GM12892 (cell line): ENCODE data around the gene DOLPP1.

Experiments used
- DNase-seq: peaks from one replicate; pipeline ENCODE4 v3.0.0; 2011; ENCODE audit not compliant: insufficient read length
- FAIRE-seq: peaks from 2 replicates; lab custom pipeline; 2011; peaks lifted over from hg19 to GRCh38; lab: Jason Lieb, UNC
- POLR2A ChIP-seq: IDR thresholded peaks from 2 replicates; pipeline ENCODE4 v1.6.1; 2011; ENCODE audit warnings: low read depth, low read length, control low read depth
- POLR2AphosphoS5 ChIP-seq: IDR thresholded peaks from 2 replicates; pipeline ENCODE4 v1.6.1; 2011; ENCODE audit warnings: low read depth, low read length, control low read depth
- TAF1 ChIP-seq: IDR thresholded peaks from 2 replicates; pipeline ENCODE4 v1.6.1; 2011; ENCODE audit warnings: low read depth, mild to moderate bottlenecking, control low read depth, low read length, borderline replicate concordance

Gene DOLPP1

GRCh38 chr9:129102095-129102525 lies 21.2 kb downstream of the DOLPP1 start:
- FAIRE-seq (peak; percentile 65), DNase-seq (no peak)
- TF ChIP-seq TAF1 = no peak
- no peak for TF ChIP-seq POLR2AphosphoS5
- TF ChIP-seq POLR2A = no peak

GRCh38 chr9:129102791-129103594 lies 22.1 kb downstream of the DOLPP1 start:
- FAIRE-seq (peak; percentile 67), DNase-seq (peak; percentile 70)
- TF ChIP-seq POLR2A (no peak), TAF1 (no peak), POLR2AphosphoS5 (no peak)

GRCh38 chr9:129103595-129103965 lies 22.7 kb downstream of the DOLPP1 start:
- FAIRE-seq (no peak), DNase-seq (no peak)
- no peak for TF ChIP-seq POLR2AphosphoS5
- no peak for TF ChIP-seq TAF1
- no peak for TF ChIP-seq POLR2A

GRCh38 chr9:129104051-129104450 lies 23.1 kb downstream of the DOLPP1 start:
- DNase-seq = no peak
- TF ChIP-seq POLR2AphosphoS5 (no peak), TAF1 (no peak), POLR2A (no peak)
- FAIRE-seq = no peak

GRCh38 chr9:129105857-129106694 lies 25.2 kb downstream of the DOLPP1 start:
- DNase-seq (no peak), FAIRE-seq (no peak)
- TF ChIP-seq POLR2AphosphoS5 = no peak
- no peak for TF ChIP-seq POLR2A
- TF ChIP-seq TAF1 = no peak

GRCh38 chr9:129107651-129108050 lies 26.7 kb downstream of the DOLPP1 start:
- DNase-seq (no peak), FAIRE-seq (no peak)
- TF ChIP-seq TAF1 = no peak
- TF ChIP-seq POLR2AphosphoS5 = no peak
- TF ChIP-seq POLR2A = no peak

- FAIRE-seq (no peak), DNase-seq (no peak)
- no peak for TF ChIP-seq POLR2A
- no peak for TF ChIP-seq TAF1
- TF ChIP-seq POLR2AphosphoS5 = no peak
Measured at GRCh38 chr9:129108083-129108804, 27.3 kb downstream of the DOLPP1 start.

- TF ChIP-seq POLR2A (no peak), TAF1 (no peak)
- no peak for FAIRE-seq
Measured at GRCh38 chr9:129108805-129109536, 28.1 kb downstream of the DOLPP1 start.

GRCh38 chr9:129109537-129109903 lies 28.6 kb downstream of the DOLPP1 start:
- no peak for DNase-seq
- no peak for TF ChIP-seq POLR2AphosphoS5
- TF ChIP-seq TAF1 = no peak
- no peak for TF ChIP-seq POLR2A
- FAIRE-seq = no peak

More at GRCh38 chr9:129108805-129109536, 28.1 kb downstream of the DOLPP1 start:
- DNase-seq = no peak

- DNase-seq (peak; percentile 45), FAIRE-seq (no peak)
- no peak for TF ChIP-seq POLR2A
- no peak for TF ChIP-seq TAF1
Measured at GRCh38 chr9:129109952-129110739, 29.2 kb downstream of the DOLPP1 start.
